ENCODE measurements around the gene DNER. TPM values are rescaled to one million over a fixed set of nuclear protein-coding genes. Genes with fewer than 3 reads are reported as not detected.
A peak's percentile ranks its signal among the peaks of the same experiment; 100 is the strongest.

Gene DNER
- total and polyA plus RNA-seq, 4 donors: 0.01 TPM; not detected in 3

- 47% methylated on average over 5 of the region's 5 CpGs for WGBS
- peaks cover 0 to 4% (median 2%) of the 10 kb centered on the region in 4 donors for H3K9me3 ChIP-seq (ENCODE audit: control insufficient read depth in 4 of 4, low read length in 3 of 4)
- H3K36me3 ChIP-seq (ENCODE audit: control insufficient read depth in 4 of 4, insufficient read depth in 3 of 4, low read depth in 1 of 4, low read length in 3 of 4): no peaks in the 10 kb centered on the region
- H3K27ac ChIP-seq (ENCODE audit: low read depth in 1 of 2, low read length in 2 of 2): no peak overlapping the region
- H3K4me1 ChIP-seq (ENCODE audit: control insufficient read depth in 4 of 4, insufficient read depth in 4 of 4, low read length in 3 of 4): no peaks in the 10 kb centered on the region
- no peak overlapping the region for H3K9ac ChIP-seq (ENCODE audit: low read depth in 1 of 2, low read length in 2 of 2)
- peaks cover 0 to 2% (median 0%) of the 10 kb centered on the region in 4 donors for H3K27me3 ChIP-seq (ENCODE audit: control insufficient read depth in 4 of 4, insufficient read depth in 4 of 4, low read length in 3 of 4)
- H3K4me3 ChIP-seq (ENCODE audit: low read depth in 1 of 3, low read length in 3 of 3): no peak overlapping the region
- TF ChIP-seq YY1 (IDR thresholded peaks at IDR 0.05) (peak; percentile 6), EGR1 (IDR thresholded peaks at IDR 0.05; ENCODE audit: low read depth in 2 of 2) (no peak)
- no peak for DNase-seq (ENCODE audit: low spot score)
Observed at GRCh38 chr2:229416116-229416694, 298.1 kb downstream of the DNER start.

- Histone ChIP-seq H3K4me1 (ENCODE audit: control insufficient read depth in 4 of 4, insufficient read depth in 4 of 4, low read length in 3 of 4) (no peaks in the 10 kb centered on the region), H3K9ac (ENCODE audit: low read depth in 1 of 2, low read length in 2 of 2) (no peak overlapping the region), H3K36me3 (ENCODE audit: control insufficient read depth in 4 of 4, insufficient read depth in 3 of 4, low read depth in 1 of 4, low read length in 3 of 4) (no peaks in the 10 kb centered on the region), H3K27ac (ENCODE audit: low read depth in 1 of 2, low read length in 2 of 2) (no peak overlapping the region), H3K9me3 (ENCODE audit: control insufficient read depth in 4 of 4, low read length in 3 of 4) (peaks cover 0 to 4% (median 2%) of the 10 kb centered on the region in 4 donors), H3K4me3 (ENCODE audit: low read depth in 1 of 3, low read length in 3 of 3) (no peak overlapping the region), H3K27me3 (ENCODE audit: control insufficient read depth in 4 of 4, insufficient read depth in 4 of 4, low read length in 3 of 4) (peaks cover 0 to 2% (median 0%) of the 10 kb centered on the region in 4 donors)
- no peak for DNase-seq (ENCODE audit: low spot score)
- 82% methylated on average over 2 of the region's 2 CpGs for WGBS
- no peak for TF ChIP-seq GABPA (IDR thresholded peaks at IDR 0.05 in 1 of 2, conservative IDR thresholded peaks at IDR 0.05 in 1 of 2)
Observed at GRCh38 chr2:229414631-229415030, 299.7 kb downstream of the DNER start.

- Histone ChIP-seq H3K9me3 (ENCODE audit: control insufficient read depth in 4 of 4, low read length in 3 of 4) (peaks cover 0 to 4% (median 2%) of the 10 kb centered on the region in 4 donors), H3K27me3 (ENCODE audit: control insufficient read depth in 4 of 4, insufficient read depth in 4 of 4, low read length in 3 of 4) (peaks cover 0 to 8% (median 0%) of the 10 kb centered on the region in 4 donors), H3K27ac (ENCODE audit: low read depth in 1 of 2, low read length in 2 of 2) (no peak overlapping the region), H3K4me1 (ENCODE audit: control insufficient read depth in 4 of 4, insufficient read depth in 4 of 4, low read length in 3 of 4) (no peaks in the 10 kb centered on the region), H3K9ac (ENCODE audit: low read depth in 1 of 2, low read length in 2 of 2) (no peak overlapping the region), H3K36me3 (ENCODE audit: control insufficient read depth in 4 of 4, insufficient read depth in 3 of 4, low read depth in 1 of 4, low read length in 3 of 4) (no peaks in the 10 kb centered on the region), H3K4me3 (ENCODE audit: low read depth in 1 of 3, low read length in 3 of 3) (no peak overlapping the region)
- DNase-seq (ENCODE audit: low spot score): no peak
- WGBS: 76% methylated on average over 5 of the region's 5 CpGs
- TF ChIP-seq NR2F2 (IDR thresholded peaks at IDR 0.05) (no peak), MAX (IDR thresholded peaks at IDR 0.05) (no peak), HNF4G (IDR thresholded peaks at IDR 0.05) (no peak), YY1 (IDR thresholded peaks at IDR 0.05) (no peak), JUND (IDR thresholded peaks at IDR 0.05) (no peak), RAD21 (IDR thresholded peaks at IDR 0.05) (no peak), REST (IDR thresholded peaks at IDR 0.05) (no peak), SP1 (IDR thresholded peaks at IDR 0.05) (no peak), ATF3 (IDR thresholded peaks at IDR 0.05) (no peak)
Observed at GRCh38 chr2:229412686-229413085, 301.7 kb downstream of the DNER start.
